ENCODE data around the gene RSAD1.

The RSAD1 gene

DNA sequence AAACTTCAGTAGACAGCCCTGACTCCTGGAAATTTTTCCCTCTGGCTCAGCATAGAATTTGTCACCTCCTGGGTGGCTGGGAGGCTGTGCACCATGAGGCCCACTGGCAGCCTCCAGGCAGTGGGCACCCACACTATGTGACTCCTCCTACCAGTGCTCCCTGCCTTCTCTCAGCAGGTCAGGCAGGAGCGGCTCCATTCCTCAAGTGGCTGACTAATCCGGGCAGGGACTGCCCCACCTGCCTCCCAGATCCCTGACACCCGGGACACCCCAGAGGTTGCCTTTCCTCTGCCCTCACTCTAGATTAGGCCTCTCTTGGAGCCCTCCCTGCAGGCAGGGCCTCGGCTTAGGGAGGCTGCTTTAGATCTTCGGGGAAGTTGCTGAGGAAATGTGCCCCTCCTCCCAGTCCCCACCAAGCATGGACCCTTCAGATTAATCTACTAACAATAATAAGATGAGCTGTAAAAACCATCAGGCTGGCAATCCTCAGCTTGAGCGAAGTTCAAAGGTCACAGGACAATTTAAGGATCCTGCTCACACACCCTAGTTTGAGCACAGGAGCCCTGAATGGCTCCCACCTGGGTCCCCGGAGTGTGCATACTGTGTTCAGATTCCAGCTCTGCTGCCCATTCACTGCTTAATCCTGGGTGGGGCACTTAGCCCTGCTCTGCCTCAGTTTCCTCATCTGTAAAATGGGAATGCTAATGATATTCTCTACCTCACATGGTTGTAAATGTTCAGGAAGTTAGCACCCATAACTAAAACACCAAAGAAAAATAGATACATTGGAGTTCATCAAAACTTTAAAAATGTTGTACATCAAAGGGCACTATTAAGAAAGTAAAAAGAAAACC, 19.6 kb downstream of the RSAD1 start:
- DNase-seq (ENCODE audit: low spot score), result no peak
- TF ChIP-seq, protein P1, sequence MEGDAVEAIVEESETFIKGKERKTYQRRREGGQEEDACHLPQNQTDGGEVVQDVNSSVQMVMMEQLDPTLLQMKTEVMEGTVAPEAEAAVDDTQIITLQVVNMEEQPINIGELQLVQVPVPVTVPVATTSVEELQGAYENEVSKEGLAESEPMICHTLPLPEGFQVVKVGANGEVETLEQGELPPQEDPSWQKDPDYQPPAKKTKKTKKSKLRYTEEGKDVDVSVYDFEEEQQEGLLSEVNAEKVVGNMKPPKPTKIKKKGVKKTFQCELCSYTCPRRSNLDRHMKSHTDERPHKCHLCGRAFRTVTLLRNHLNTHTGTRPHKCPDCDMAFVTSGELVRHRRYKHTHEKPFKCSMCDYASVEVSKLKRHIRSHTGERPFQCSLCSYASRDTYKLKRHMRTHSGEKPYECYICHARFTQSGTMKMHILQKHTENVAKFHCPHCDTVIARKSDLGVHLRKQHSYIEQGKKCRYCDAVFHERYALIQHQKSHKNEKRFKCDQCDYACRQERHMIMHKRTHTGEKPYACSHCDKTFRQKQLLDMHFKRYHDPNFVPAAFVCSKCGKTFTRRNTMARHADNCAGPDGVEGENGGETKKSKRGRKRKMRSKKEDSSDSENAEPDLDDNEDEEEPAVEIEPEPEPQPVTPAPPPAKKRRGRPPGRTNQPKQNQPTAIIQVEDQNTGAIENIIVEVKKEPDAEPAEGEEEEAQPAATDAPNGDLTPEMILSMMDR (IDR thresholded peaks at IDR 0.05; ENCODE audit: extremely low read depth, missing control alignments), result no peak

DNA sequence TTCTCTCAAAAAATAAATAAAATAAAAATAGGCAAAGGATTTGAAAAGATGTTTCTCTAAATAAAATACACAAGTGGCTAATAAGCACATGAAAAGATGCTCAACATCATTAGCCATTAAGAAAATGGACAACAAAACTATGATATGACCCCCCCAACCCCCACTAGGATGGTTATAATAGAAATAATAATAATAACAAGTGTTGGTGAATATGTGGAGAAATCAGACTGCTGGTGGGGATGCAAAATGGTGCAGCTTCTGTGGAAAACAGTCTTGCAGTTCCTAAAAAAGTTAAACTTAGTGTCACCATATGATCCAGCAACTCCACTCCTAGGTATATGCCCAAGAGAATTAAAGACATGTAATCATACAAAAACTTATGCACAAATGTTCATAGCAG, 20.6 kb downstream of the RSAD1 start:
- TF ChIP-seq, protein P1 (IDR thresholded peaks at IDR 0.05; ENCODE audit: extremely low read depth, missing control alignments), result no peak
- no peak for DNase-seq (ENCODE audit: low spot score)

DNA sequence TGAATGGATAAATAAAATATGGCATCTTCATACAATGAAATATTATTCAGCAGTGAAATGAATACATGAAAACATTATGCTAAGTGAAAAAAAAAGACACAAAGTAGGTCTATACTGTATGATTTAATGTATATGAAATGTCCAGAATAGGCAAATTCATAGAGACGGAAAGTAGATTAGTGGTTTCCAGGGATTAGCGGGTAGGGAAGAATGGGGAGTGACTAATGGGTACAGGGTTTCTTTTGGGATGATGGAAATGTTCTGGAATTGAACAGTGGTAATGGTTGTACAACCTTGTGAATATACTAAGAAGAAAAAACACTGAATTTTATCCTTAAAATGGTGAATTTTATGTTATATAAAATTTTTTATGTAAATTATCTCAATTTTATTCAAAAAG, 21.1 kb downstream of the RSAD1 start:
- DNase-seq (ENCODE audit: low spot score), result no peak
- TF ChIP-seq, protein P1 (IDR thresholded peaks at IDR 0.05; ENCODE audit: extremely low read depth, missing control alignments), result no peak

DNA sequence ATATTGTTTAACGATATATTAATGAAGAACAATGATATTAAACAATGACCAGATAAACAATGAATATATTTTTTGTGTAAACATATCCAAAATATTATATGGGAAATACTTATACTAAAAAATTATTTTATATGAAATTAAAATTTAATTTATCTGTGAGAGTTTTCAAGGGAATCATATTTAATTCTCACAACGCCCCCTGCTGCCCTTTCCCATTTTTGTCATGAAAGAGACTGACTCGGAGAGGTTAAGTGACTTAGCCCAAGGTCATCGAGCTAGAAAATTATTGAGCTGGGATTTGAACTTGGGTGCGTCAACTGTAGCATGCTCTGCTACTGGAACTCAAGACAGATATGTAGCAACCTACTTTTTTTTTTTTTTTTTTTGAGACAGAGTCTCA, 22.4 kb downstream of the RSAD1 start:
- no peak for DNase-seq (ENCODE audit: low spot score)
- TF ChIP-seq, protein P1 (IDR thresholded peaks at IDR 0.05; ENCODE audit: extremely low read depth, missing control alignments), result peak; percentile 5

DNA sequence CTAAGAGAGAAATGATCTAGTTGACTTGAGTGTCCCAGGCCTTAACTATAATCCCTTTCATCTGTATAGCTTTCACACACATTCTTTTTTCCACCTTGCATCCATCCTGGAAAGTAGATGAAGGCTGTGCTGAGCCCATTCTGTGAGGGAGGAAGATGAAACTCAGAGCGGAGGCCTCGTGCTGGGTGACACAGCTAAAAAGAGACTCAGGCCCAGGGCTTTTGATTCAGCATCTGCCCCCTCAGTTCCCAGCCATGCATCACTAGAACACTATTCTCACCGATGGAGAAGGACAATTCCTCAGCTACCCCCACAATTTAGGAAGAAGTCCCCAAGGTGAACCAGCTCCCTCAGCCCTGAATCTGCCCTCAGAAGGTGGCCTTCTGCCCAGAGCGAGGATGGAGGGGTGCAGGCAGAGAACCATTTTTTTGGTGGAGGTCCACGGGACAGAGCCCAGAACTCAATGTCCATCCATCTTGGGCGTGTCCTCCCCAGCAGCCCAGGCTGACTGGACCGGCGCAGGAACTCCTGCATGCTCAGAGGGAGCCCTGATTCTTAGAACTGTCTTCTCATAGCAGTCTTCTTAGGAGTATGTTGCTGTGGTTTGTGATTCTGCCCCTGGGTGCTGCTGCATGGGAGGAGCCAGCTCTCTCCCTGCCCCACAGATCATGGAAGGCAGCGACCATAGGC, 23.8 kb downstream of the RSAD1 start:
- no peak for DNase-seq (ENCODE audit: low spot score)
- TF ChIP-seq, protein P1 (IDR thresholded peaks at IDR 0.05; ENCODE audit: extremely low read depth, missing control alignments), result no peak

DNA sequence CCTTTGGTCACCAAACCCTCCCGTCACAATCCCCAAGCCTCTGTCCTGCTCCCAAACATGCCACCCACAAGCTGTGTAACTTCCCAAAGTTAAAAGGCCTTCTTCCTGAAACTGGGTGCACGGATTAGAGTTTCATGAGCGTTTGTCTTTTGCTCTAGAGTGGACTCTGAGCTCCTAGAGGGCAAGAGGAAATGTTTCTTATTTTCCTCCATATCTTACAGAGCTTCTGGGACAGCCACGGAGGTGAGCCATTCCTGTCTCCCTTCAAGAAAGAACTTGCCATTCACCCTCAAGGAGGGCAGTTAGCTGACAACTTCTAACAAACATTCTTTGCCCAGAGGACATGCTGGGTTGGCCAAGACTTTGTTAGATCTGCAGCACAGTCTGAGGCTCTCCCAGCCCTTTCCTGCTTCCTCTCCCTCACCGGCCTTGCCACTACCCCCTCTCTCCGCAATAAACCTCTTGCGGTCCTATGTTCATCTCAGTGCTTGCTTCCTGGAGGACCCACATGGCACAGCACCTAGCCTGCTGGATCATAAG, 27.0 kb downstream of the RSAD1 start:
- DNase-seq (ENCODE audit: low spot score), result no peak
- TF ChIP-seq, protein P1 (IDR thresholded peaks at IDR 0.05; ENCODE audit: extremely low read depth, missing control alignments), result no peak

DNA sequence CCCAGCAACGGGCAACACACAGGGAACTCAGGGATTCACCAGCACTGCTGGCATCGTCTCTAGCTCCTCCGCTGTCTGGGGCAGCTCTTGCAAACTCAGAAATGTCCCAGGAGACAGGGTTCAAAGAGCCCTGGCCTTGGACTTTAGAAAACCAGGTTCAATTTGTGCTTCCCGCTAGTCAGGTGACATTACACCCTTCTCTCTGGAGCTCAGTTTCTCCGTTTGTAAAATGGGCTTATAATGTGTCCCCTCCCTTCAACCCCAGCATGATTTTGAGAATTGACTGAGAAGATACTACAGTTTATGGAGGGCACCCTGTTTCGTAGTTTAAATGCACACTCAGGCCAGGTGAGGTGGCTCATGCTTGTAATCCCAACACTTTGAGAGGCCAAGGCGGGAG, 27.6 kb downstream of the RSAD1 start:
- no peak for DNase-seq (ENCODE audit: low spot score)
- TF ChIP-seq, protein P1 (IDR thresholded peaks at IDR 0.05; ENCODE audit: extremely low read depth, missing control alignments), result no peak

Measured in GM20000 (cell line).